Activated CD4-positive, alpha-beta T cell treated with anti-CD3 and anti-CD28 coated beads, Interleukin-2, amount 50 U/mL, for 4 hours (primary cell): ENCODE data around the gene WDR93.
A peak's percentile ranks its signal among the peaks of the same experiment; 100 is the strongest.

Experiments used
- DNase-seq, 2 experiments: peaks; one replicate each; pipeline ENCODE4 v3.0.0-alpha.2; 2020

The WDR93 gene

GRCh38 chr15:89693091-89693490, 2.5 kb downstream of the WDR93 start:
- DNase-seq: no peak

DNA sequence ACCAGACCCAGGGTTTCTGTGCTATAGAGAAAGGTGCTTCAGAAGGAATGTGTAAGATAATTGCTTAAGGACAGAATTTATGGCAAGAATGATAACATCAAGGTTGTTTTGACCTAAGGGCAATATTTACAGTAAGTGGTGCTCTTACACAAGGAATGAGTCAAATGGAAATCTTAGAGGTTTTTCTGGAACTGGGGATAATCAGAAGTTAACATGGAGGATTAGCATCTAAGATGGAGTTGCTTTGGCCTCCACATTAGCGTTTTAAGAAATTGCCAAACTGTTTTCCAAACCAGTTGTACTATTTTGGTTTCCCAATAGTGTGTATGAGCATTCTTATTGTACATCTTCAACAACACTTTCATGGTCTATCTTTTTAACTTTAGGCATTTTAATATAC, 3.1 kb downstream of the WDR93 start:
- DNase-seq: no peak

DNA sequence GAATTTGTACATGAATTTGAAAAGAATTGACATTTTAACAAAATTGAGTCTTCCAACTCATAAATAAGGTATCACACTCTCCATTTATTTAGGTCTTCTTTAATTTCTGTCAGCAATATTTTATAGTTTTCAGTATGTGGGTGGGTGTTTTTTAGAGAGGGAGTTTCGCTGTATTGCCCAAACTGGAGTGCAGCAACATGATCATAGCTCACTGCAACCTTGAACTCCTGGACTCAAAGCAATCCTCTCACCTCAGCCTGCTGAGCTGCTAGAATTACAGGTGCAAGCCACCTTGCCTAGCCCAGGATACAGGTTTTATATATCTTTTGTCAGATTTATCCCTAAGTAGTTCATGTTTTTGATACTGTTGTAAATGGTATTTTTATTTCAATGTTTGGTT, 4.6 kb downstream of the WDR93 start:
- DNase-seq: no peak

- DNase-seq: no peak
Observed at GRCh38 chr15:89704411-89704810, 13.8 kb downstream of the WDR93 start.

GRCh38 chr15:89707577-89707976, 17.0 kb downstream of the WDR93 start:
- DNase-seq: no peak

- DNase-seq: no peak
Observed at GRCh38 chr15:89714775-89715174, 24.2 kb downstream of the WDR93 start.

- no peak for DNase-seq
Observed at GRCh38 chr15:89723031-89723430, 32.4 kb downstream of the WDR93 start.

DNA sequence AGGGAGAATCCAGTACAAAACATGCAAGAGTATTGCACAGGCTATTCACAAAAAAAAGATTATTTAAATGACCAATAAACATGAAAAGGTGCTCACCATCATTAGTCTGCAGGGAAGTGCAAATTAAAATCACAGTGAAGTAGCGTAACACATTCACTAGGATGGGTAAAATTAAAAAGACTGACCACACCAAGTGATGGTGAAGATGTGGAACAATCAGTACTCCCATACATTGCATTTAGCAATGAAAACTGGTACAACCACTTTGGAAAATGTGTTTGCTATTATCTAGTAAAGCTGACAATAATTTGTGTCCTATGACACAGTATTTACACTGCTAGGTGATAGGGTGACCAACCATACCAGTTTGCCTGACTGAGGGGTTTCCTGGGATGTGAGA, 34.0 kb downstream of the WDR93 start:
- DNase-seq: no peak

DNA sequence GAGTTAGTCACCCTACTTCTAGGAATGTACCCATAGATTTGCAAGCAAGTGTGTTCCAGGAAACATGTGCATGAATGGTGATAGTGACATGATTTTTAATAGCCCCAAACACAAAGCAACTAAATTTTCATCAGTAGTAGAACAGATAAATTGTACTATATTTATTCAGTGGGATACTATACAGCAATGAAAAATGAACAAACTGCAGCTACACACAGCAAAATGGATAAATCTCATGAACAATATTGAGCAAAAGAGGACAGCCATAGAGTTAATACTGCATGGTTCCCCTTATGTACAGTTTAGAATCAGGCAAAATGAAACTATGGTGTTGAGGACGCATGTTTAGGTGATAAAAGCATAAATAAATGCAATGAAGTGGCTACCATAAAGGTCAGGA, 34.5 kb downstream of the WDR93 start:
- no peak for DNase-seq

GRCh38 chr15:89728254-89728653, 37.6 kb downstream of the WDR93 start:
- DNase-seq: no peak

GRCh38 chr15:89731275-89731674, 40.7 kb downstream of the WDR93 start:
- no peak for DNase-seq

GRCh38 chr15:89732451-89733172, 42.0 kb downstream of the WDR93 start:
- no peak for DNase-seq

DNA sequence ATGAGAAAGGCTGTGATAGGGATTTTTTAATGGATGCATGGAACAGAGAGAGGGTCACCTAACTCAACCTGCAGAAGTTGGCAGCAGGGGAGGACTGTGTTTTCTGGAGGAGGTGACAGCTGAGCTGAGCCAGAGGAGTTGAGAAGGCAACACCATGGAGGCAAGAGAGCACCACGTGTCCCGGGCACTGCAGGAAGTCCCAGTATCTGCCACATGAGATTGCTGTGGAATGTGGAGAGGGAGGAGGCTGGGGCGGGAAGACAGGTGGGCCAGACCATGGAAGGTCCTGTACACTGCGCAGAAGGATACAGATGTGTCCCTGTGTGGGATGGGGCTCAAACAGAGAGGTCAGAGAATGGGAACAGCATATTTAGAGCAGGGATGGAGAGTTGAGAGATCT, 45.2 kb downstream of the WDR93 start:
- DNase-seq: no peak

DNA sequence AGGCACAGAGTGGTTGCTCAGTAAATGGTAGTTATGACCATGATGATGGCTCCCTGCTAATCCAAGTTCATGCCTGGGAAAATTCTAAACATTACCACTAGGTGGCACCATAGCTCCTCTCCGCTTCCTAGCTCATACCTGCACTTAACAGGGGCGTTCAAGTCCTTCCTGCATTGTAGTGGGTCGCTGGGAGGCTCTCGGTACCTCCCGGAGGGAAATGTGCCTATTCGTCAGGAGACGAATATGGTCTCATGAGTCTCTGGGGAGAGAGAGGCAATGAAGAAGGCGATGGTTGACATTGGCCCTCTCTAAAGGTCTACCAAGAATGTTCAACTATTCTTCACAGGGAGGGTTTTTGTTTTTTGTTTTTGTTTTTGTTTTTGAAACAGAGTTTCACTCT, 49.5 kb downstream of the WDR93 start:
- DNase-seq: peak; percentile 29 to 38

- no peak for DNase-seq
Observed at GRCh38 chr15:89743011-89743410, 52.4 kb downstream of the WDR93 start.

DNA sequence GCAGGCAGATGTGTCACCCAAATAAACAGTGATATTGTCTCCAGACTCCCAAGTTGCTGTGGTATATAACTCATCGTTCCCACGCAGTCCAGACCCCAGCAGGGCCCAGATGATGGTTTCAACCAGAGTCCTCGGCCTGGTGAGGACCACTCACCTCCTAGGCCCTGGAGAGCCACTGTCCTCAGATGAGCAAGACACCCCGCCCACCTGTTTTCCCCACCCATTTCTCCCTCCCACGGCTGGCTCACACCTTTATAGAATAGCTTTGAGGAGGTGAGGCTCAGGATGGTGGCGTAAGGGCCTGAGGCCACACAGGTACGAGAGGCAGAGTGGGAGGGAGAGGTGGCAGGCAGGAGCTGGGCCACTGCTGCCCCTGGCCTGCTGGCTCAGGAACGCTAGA, 53.0 kb downstream of the WDR93 start:
- no peak for DNase-seq

GRCh38 chr15:89745131-89745530, 54.5 kb downstream of the WDR93 start:
- DNase-seq: no peak

GRCh38 chr15:89745768-89746167, 55.2 kb downstream of the WDR93 start:
- no peak for DNase-seq

DNA sequence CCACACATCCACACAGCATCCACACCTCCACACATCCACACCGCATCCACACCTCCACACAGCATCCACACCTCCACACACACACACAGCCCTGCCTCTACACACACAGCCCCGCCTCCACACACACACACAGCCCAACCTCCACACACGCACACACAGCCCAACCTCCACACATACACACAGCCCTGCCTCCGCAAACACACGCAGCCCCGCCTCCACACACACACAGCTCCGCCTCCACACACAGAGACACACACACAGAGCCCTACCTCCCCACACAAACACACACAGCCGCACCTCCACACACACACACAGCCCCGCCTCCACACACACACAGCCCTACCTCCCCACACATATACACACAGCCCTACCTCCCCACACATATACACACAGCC, 55.8 kb downstream of the WDR93 start:
- no peak for DNase-seq

GRCh38 chr15:89747708-89748682, 57.4 kb downstream of the WDR93 start:
- DNase-seq: no peak

GRCh38 chr15:89749054-89749453, 58.4 kb downstream of the WDR93 start:
- DNase-seq: no peak

GRCh38 chr15:89749526-89749925, 58.9 kb downstream of the WDR93 start:
- DNase-seq: no peak

DNA sequence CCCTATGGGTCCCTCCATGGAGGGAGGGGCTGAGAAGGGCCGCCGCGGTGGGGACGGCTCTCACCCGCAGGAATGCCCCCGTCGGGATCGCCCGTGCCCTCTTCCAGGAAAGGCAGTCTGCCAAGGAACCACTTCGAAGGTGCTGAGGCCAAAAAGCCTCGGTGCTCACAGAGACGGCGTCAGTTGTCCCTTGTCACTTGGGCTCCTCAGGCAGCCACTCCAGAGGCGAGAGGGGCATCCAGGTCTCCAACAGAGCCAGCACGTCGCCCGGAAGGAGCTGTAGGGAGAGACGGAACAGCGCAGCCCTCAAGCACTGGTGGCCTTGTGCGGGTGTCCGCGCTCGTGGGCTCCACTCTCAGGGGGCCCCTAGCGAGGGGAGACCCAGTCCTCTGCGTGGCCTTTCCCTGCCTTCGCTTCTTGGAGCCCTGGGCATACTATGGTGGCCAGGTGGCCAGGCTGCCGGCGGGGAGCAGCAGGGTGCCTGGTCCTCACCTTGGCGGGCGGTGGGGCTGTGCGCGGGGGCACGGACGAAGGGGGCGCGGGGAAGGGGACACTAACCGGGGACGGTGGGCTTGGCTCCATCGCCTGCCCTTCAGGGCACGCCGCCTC, 59.4 kb downstream of the WDR93 start:
- DNase-seq: no peak
